ENCODE results near the gene GPR89B.

GRCh38 chr1:147913362-147913942 is 14.8 kb upstream of the GPR89B start:
- no peak for TF ChIP-seq CTCF (IDR thresholded peaks at IDR 0.05; ENCODE audit: low read length)
- no peak for TF ChIP-seq EZH2 (IDR thresholded peaks at IDR 0.05; ENCODE audit: borderline replicate concordance, low read length)
